ENCODE measurements around the gene RGN.
"Not testable (repeated sequence)": the region's sequence is repeated elsewhere in the genome, so short reads cannot be mapped to it uniquely, and the experiment has no call there.

Gene RGN

GRCh38 chrX:47116551-47117110 lies 38.4 kb downstream of the RGN start:
- not testable (repeated sequence) for DNase-seq (ENCODE audit: low read depth in 1 of 2, low spot score in 1 of 2)

GRCh38 chrX:47124466-47124865 lies 46.2 kb downstream of the RGN start:
- not testable (repeated sequence) for DNase-seq (ENCODE audit: low read depth in 1 of 2, low spot score in 1 of 2)

GRCh38 chrX:47129157-47129898 lies 51.1 kb downstream of the RGN start:
- peak; percentile 63 to 75 for DNase-seq (ENCODE audit: low read depth in 1 of 2, low spot score in 1 of 2)

- no peak for DNase-seq (ENCODE audit: low read depth in 1 of 2, low spot score in 1 of 2)
Measured at GRCh38 chrX:47129899-47130358, 51.7 kb downstream of the RGN start.

GRCh38 chrX:47133493-47133892 lies 55.2 kb downstream of the RGN start:
- DNase-seq (ENCODE audit: low read depth in 1 of 2, low spot score in 1 of 2) = no peak

GRCh38 chrX:47135650-47136049 lies 57.4 kb downstream of the RGN start:
- not testable (repeated sequence) for DNase-seq (ENCODE audit: low read depth in 1 of 2, low spot score in 1 of 2)

GRCh38 chrX:47138171-47138570 lies 59.9 kb downstream of the RGN start:
- DNase-seq (ENCODE audit: low read depth in 1 of 2, low spot score in 1 of 2) = no peak

Data from activated T-helper 1 cell treated with anti-CD3 and anti-CD28 coated beads, Interleukin-2, amount 50 U/mL, for 16 hours (primary cell).